GM18870 (cell line): ENCODE measurements around the gene SESTD1.

Experiments
- ATAC-seq: cut with Tn5 transposase; IDR thresholded peaks from one replicate; pipeline ENCODE4 v1.9.1; 2021; ENCODE audit warnings: moderate library complexity; ENCODE audit not compliant: unreplicated experiment

Gene SESTD1, protein sequence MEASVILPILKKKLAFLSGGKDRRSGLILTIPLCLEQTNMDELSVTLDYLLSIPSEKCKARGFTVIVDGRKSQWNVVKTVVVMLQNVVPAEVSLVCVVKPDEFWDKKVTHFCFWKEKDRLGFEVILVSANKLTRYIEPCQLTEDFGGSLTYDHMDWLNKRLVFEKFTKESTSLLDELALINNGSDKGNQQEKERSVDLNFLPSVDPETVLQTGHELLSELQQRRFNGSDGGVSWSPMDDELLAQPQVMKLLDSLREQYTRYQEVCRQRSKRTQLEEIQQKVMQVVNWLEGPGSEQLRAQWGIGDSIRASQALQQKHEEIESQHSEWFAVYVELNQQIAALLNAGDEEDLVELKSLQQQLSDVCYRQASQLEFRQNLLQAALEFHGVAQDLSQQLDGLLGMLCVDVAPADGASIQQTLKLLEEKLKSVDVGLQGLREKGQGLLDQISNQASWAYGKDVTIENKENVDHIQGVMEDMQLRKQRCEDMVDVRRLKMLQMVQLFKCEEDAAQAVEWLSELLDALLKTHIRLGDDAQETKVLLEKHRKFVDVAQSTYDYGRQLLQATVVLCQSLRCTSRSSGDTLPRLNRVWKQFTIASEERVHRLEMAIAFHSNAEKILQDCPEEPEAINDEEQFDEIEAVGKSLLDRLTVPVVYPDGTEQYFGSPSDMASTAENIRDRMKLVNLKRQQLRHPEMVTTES

GRCh38 chr2:179264368-179265081 lies at the start of gene SESTD1:
TSS of gene SESTD1 (minus strand) at chr2:179264832. CDS start at chr2:179191841, 72,991 bp downstream.
- no peak for ATAC-seq

DNA sequence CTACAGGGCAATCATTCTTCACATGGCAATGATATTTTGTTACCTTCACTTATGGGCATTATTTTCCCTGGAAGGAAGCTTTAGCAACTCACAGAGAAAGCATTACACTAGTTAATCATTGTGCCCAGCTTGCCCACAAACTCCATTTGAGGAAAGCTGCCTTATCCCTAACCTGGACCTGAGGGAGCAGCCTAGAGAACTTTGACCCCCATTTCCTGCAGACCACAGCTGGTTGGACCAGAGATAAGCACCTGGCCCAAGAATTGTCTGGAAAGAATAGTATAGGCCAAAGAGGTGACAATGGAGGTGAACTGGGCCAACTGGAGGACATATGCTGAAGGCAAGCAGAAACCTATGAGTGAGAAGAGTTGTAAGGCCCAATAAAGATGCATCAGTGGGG lies 48.4 kb upstream of the SESTD1 start:
- ATAC-seq = no peak

GRCh38 chr2:179311101-179311500 lies 46.5 kb upstream of the SESTD1 start:
- ATAC-seq = no peak

- ATAC-seq = no peak
These were observed 43.2 kb upstream of the SESTD1 start for GRCh38 chr2:179307616-179308371.

DNA sequence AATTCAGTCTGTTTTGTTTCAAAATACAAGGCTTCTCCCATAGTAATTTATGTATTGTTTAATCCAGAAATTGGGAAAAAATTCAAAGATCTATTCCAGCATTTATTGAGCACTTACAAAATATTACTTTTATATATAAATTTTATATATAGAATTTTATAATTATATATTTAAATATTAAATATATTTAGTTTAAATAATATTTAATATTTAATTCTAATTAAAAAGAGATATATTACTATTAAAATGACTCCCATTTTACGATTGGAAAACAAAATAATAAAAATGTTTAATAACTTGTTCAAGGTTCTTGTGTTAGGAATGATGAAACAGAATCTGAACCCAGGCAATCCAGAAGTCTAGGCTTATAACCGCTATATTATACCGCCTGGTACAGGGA lies 40.5 kb upstream of the SESTD1 start:
- ATAC-seq = no peak

DNA sequence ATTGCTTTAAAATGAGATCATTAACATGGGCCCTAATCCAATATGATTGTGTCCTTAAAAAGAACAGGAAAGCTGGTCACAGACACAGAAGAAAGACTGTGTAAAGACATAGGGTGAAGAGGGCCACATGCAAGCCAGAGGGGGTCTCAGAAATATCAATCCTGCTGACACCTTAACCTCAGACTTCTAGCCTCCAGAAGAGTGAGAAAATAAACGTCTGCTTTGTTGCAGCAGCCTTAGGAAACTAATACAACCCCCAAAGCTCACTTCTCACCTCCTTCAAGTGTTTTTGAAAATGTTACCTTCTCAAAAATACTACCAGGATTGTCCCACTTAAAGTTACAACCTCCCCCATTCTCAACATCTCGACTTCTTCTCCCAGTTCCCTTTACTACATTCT lies 39.8 kb upstream of the SESTD1 start:
- no peak for ATAC-seq

DNA sequence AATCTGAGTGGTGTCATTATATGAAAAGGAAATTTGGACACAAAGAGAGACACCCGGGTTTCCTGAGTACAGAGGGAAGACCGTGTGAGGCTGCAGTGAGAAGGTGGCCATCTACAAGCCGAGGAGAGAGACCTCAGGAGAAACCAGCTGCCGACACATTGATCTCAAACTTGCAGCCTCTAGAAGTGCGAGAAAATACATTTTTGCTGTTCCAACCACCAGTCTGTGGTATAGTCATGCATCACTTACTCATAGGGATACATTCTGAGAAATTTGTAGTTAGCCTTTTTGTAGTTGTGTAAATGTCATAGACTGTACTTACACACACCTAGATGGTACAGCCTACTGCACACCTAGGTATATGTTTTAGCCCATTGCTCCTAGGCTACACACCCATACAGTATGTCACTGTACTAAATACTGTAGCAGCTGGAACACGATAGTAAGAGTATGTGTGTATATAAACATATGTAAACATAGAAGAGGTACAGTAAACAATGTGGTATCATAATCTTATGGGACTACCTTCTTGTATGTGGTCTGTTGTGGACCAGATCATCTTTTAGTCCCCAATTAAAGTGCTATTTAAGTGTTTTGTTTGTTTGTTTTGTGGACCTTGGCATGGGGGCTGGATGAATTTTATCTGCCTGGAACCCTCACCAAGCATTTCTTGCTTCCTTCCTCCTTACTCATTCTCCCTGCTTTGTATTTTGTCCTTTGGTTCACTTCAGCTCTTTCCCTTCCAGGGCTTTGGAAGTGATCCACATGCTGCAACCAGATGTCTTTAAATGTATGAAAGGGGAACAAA lies 38.3 kb upstream of the SESTD1 start:
- no peak for ATAC-seq

DNA sequence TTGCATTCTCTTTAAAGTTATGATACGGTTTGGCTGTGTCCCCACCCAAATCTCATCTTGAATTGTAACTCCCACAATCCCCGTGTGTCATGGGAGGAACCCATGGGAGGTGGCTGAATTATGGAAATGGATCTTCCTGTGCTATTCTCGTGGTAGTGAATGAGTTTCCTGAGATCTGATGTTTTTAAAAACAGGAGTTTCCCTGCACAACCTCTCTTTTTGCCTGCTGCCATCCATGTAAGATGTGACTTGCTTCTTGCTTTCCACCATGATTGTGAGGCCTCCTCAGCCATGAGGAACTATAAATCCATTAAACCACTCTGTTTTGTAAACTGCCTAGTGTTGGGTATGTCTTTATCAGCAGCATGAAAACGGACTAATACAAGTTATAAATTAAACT lies 37.5 kb upstream of the SESTD1 start:
- ATAC-seq = no peak

DNA sequence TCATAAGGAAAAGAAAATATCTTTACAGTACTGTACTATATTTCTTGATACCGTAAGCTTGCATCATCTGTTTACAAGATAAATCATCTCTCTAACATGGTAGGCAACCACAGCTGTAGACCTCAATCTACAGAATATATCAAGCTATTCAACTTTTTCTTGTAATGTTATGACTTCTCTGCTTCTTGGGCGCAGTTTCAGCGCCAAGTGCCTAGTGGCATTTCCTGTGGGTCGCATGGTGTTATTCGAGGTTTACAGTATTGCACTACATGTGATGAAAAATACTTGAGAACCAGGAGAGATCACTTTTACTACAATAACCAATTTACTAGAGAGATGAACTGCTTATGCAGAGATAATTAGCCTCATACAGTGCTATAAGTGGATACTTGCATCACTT lies 34.0 kb upstream of the SESTD1 start:
- no peak for ATAC-seq

DNA sequence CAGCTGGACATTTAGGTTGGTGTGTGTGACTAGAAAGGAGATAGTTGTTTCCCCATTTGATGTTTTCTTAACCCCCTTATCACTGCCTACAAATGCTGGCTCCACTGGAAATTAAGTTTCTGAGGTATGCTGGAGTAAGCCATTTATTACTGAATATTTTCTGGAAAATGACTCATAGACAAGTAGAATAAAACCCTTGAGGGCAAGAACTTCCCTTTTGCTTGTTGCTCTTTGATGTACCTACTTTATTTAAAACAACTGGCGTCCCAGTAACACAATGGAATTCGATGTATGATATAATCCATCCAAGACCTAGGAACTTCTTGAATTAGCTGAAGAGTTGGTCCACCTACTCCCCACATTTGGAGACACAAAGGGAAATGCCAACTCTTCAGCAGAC lies 33.3 kb upstream of the SESTD1 start:
- no peak for ATAC-seq

- no peak for ATAC-seq
These were observed 25.7 kb upstream of the SESTD1 start for GRCh38 chr2:179290329-179290728.

DNA sequence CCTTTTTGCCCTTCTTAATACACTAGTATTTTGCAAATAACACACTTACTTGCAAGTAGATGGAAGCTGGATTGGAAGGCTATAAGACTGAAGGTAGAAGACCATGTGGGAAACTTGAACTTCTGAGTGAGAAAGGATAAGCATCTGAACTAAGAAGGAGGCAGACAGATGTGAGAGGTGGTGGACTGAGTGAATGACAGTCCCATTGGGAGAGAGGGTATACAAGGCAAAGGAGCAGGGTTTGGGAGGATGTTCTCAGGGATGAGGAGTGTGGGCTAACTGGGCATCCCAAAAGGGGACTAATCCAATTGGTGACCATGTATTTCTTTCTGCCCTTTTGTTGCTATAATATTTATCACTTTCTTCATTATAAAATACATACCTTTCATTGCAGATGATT lies 20.4 kb upstream of the SESTD1 start:
- no peak for ATAC-seq

DNA sequence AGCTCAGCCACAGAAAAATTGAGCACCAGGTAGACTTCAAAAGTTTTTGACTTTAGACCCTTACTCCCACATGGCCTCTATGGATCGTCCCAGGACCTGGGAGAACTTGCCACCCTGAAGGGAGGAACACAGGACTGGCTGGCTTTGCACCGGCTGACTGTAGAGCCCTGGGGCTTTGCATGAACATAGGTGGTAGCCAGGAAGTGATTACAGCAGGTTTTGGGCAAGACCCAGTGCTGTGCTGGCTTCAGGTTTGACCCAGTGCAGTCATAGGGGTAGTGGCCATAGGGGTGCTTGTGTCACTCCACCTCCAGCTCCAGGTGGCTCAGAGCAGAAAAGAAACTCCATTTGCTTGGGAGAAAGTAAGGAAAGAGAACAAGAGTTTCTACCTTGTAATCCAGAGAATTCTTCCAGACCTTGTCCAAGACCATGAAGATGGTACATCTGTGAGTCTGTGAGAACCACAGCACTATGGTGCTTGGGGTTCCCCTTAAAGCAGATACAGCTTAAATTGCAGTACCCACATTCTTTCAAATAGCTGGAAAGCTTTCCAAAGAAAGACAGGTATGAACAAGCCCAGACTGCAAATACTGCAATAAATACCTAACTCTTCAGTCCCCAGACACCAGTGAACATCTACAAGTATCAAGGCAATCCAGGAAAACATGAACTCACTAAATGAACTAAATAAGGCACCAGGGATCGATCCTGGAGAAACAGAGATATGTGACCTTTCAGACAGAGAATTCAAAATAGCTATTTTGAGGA lies 13.0 kb upstream of the SESTD1 start:
- ATAC-seq = no peak

- no peak for ATAC-seq
These were observed 10.8 kb upstream of the SESTD1 start for GRCh38 chr2:179275253-179276012.

- peak; percentile 96 for ATAC-seq
These were observed 10.1 kb upstream of the SESTD1 start for GRCh38 chr2:179274749-179275148.

DNA sequence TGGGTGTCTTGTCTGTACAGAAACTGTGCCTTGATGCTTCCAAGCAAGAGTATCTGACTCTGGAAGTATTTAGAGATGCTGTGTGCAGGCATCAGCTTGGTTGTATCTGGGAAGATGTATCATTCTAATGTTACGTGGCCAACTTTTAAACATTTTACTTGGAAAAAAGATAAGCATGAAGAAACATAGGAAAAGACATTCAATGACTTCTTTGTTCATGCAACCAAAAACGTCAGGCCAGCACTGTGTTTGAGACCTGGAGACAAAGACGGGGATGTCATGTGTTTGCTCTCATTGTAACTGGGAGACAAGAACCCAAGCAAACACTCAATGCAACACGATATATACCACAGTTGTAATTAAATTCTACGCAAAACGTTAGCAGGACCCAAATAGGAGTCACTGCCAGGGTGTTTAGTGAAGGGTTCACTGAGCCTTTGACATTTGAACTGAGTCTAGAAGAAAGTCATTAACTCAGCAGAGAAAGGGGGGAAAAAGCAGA lies 8.9 kb upstream of the SESTD1 start:
- ATAC-seq = no peak

DNA sequence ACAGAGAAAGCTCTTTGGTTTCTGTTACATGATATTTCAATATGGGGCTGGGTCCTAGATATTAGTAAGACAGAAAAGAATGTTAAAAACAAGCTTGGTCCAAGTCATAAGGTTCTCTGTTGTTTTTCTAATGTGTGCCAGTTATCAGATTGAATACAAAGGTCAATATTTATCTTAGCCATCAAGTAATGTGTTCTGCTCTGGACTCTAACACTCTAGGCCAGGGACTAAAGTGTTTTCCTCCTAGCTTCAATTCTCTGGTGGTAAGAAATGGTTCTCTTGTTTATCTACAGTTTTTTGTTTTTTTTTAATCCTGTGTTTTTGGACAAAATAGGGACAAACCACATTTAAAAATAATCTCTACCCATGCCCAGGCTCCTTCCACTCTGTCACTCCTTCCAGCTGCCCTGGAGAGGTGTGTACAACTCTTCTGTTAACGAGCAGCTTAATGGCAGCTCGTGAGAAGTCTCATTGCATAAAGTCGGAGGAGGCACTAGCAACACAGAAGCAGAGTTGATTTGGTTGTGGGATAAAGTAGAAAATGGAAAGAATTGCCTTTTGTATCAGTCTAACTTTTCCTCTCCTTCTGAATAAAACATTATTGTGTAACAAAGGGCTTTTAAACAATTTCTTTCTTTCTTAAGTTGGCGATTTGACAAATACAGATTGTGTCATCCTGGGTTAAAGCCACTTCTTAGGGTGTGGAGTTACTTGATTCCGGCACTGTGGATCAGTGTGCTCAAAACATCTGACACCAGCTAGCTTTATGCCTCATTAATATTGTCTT lies 8.0 kb upstream of the SESTD1 start:
- ATAC-seq = no peak

DNA sequence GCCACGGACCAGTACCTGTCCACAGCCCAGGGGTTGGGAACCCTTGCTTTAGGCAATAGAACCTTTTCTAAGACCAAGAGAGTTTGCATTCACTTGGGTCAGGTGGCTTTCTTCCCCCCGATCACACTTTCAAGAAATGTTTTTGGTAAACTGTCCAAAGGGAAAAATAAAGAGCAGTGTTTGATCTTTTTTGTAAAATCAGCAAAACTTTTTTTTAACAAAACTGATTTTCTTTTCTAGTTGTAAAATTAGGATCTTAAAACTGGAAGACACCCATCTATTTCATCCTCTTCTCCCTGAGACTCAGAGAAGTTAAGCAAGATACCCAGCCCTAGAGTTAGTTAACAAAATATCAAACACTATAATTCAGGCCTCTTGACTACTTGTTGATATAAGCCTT lies 6.1 kb upstream of the SESTD1 start:
- ATAC-seq = no peak
